KMS-11 (cell line): ENCODE measurements around the gene FBXW12.
A peak's percentile ranks its signal among the peaks of the same experiment; 100 is the strongest.

Experiments
- H2AFZ ChIP-seq: fragments of 200-600 bp; sonication (generic); 2 replicates; pipeline ENCODE4 v1.6.1; 2016; ENCODE audit warnings: antibody characterized with exemption, mixed run types, low read depth
- H3K27ac ChIP-seq: fragments of 200-600 bp; sonication (generic); 2 replicates; pipeline ENCODE4 v1.6.1; 2016; ENCODE audit warnings: mild to moderate bottlenecking, mixed run types
- H3K27me3 ChIP-seq: fragments of 200-600 bp; sonication (generic); 2 replicates; pipeline ENCODE4 v1.6.1; 2017; ENCODE audit warnings: mild to moderate bottlenecking, low read depth, mixed run types, moderate library complexity; ENCODE audit not compliant: insufficient read depth
- H3K36me3 ChIP-seq: fragments of 200-600 bp; sonication (generic); 2 replicates; pipeline ENCODE4 v1.6.1; 2017; ENCODE audit warnings: mild to moderate bottlenecking, mixed run types; ENCODE audit not compliant: insufficient read depth
- H3K4me1 ChIP-seq: fragments of 200-600 bp; sonication (generic); 2 replicates; pipeline ENCODE4 v1.6.1; 2016; ENCODE audit warnings: mild to moderate bottlenecking, low read depth, mixed run types; ENCODE audit not compliant: poor library complexity, severe bottlenecking
- H3K4me2 ChIP-seq: fragments of 200-600 bp; sonication (generic); 2 replicates; pipeline ENCODE4 v1.7.0; 2016; ENCODE audit warnings: mild to moderate bottlenecking, mixed run types
- H3K4me3 ChIP-seq: fragments of 200-600 bp; sonication (generic); IDR thresholded peaks from 2 replicates; pipeline ENCODE4 v1.6.1; 2017; ENCODE audit warnings: low read depth, low read length, mixed read lengths; ENCODE audit not compliant: insufficient read depth
- H3K79me2 ChIP-seq: fragments of 200-600 bp; sonication (generic); 2 replicates; pipeline ENCODE4 v1.6.1; 2016; ENCODE audit warnings: low read depth, mixed run types; ENCODE audit not compliant: insufficient read depth
- H3K9ac ChIP-seq: fragments of 200-600 bp; sonication (generic); 2 replicates; pipeline ENCODE4 v1.6.1; 2016; ENCODE audit warnings: mild to moderate bottlenecking, mixed run types
- H4K20me1 ChIP-seq: fragments of 200-600 bp; sonication (generic); 2 replicates; pipeline ENCODE4 v1.6.1; 2016; ENCODE audit warnings: mild to moderate bottlenecking, mixed run types; ENCODE audit not compliant: insufficient read depth
- CTCF ChIP-seq: fragments of 200-600 bp; sonication (generic); conservative IDR thresholded peaks from 2 replicates; pipeline ENCODE4 v1.6.1; 2017; ENCODE audit warnings: low read depth, mild to moderate bottlenecking, antibody characterized with exemption, low read length, moderate library complexity, mixed read lengths

The FBXW12 gene

GRCh38 chr3:48370333-48370713, 1.7 kb upstream of the FBXW12 start:
- H3K27ac ChIP-seq = no peak overlapping the region
- H3K27me3 ChIP-seq = no peaks in the 10 kb centered on the region
- TF ChIP-seq CTCF = no peak
- no peak overlapping the region for H2AFZ ChIP-seq
- H4K20me1 ChIP-seq = no peaks in the 10 kb centered on the region
- no peak overlapping the region for H3K4me3 ChIP-seq
- H3K36me3 ChIP-seq = no peaks in the 10 kb centered on the region
- no peak overlapping the region for H3K9ac ChIP-seq
- H3K4me2 ChIP-seq = no peak overlapping the region
- no peaks in the 10 kb centered on the region for H3K4me1 ChIP-seq
- no peaks in the 10 kb centered on the region for H3K79me2 ChIP-seq

GRCh38 chr3:48372377-48372770, 355 bp downstream of the FBXW12 start:
- no peaks in the 10 kb centered on the region for H3K27me3 ChIP-seq
- no peak for TF ChIP-seq CTCF
- no peaks in the 10 kb centered on the region for H3K79me2 ChIP-seq
- no peak overlapping the region for H3K9ac ChIP-seq
- no peak overlapping the region for H3K4me2 ChIP-seq
- no peak overlapping the region for H2AFZ ChIP-seq
- no peaks in the 10 kb centered on the region for H3K4me1 ChIP-seq
- no peak overlapping the region for H3K4me3 ChIP-seq
- no peaks in the 10 kb centered on the region for H3K36me3 ChIP-seq
- H4K20me1 ChIP-seq = no peaks in the 10 kb centered on the region
- no peak overlapping the region for H3K27ac ChIP-seq

GRCh38 chr3:48372862-48373435, 930 bp downstream of the FBXW12 start:
- Histone ChIP-seq H3K4me2 (peak overlapping the region; percentile 9; the same call in 1 of the 2 replicates), H2AFZ (no peak overlapping the region), H3K79me2 (no peaks in the 10 kb centered on the region), H4K20me1 (no peaks in the 10 kb centered on the region), H3K36me3 (no peaks in the 10 kb centered on the region), H3K4me1 (no peaks in the 10 kb centered on the region), H3K27me3 (no peaks in the 10 kb centered on the region), H3K27ac (no peak overlapping the region), H3K9ac (no peak overlapping the region), H3K4me3 (no peak overlapping the region)
- no peak for TF ChIP-seq CTCF

GRCh38 chr3:48387634-48388033, 15.6 kb downstream of the FBXW12 start:
- Histone ChIP-seq H2AFZ (no peak overlapping the region), H3K79me2 (no peaks in the 10 kb centered on the region), H3K27me3 (no peaks in the 10 kb centered on the region), H3K4me1 (no peaks in the 10 kb centered on the region), H3K36me3 (no peaks in the 10 kb centered on the region), H4K20me1 (no peaks in the 10 kb centered on the region), H3K9ac (no peak overlapping the region), H3K27ac (no peak overlapping the region), H3K4me2 (no peak overlapping the region), H3K4me3 (no peak overlapping the region)
- TF ChIP-seq CTCF = no peak
